ENCODE measurements around the gene MIEF2.

MIEF2 gene

DNA sequence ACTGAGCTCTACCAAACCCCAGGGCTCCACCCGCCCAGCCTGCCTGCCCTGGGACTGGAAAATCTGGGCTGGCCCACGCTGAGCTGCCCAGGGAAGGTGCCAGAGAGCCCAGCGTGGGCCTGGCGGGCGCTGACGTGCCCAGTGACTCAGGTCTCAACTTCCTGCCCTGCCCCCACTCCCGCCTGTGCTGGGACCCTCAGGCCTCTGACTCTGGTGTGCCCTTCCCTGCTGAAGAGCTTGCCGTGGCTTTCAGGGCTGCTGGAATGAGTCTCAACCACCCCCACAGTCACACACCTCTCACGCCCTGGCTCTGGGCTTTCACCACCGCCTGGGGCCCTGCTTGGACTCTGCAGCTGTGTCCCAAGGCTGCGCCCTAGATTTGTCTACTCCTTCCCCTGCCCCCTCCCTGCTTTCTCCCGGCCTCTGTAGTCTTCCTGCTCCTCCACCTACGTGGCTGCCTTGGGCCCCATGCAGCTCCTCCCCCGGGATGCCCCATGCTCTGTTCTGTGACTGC is 24.7 kb upstream of the MIEF2 start:
- in situ Hi-C loops (cut with MboI; ENCODE audit: low sequenced_read_pairs), result no loop called here

DNA sequence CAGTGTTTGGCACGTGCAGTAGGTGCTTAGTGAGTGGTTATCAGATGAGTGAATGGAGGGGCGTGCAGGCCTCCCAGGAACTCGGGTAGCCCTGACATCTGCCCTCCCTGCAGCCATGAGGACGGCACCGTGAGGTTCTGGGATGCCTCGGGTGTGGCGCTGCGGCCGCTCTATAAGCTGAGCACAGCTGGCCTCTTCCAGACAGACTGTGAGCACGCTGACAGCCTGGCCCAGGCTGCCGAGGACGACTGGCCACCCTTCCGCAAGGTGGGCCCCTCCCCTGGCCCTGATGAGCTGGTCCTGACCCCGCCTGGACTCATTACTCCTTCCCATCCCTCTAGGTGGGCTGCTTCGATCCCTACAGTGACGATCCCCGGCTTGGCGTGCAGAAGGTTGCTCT is 24.0 kb upstream of the MIEF2 start:
- in situ Hi-C loops (cut with MboI; ENCODE audit: low sequenced_read_pairs), result no loop called here

GRCh38 chr17:18237461-18237860 is 23.0 kb upstream of the MIEF2 start:
- in situ Hi-C loops (cut with MboI; ENCODE audit: low sequenced_read_pairs), result no loop called here

GRCh38 chr17:18238299-18238698 is 22.2 kb upstream of the MIEF2 start:
- in situ Hi-C loops (cut with MboI; ENCODE audit: low sequenced_read_pairs), result no loop called here

DNA sequence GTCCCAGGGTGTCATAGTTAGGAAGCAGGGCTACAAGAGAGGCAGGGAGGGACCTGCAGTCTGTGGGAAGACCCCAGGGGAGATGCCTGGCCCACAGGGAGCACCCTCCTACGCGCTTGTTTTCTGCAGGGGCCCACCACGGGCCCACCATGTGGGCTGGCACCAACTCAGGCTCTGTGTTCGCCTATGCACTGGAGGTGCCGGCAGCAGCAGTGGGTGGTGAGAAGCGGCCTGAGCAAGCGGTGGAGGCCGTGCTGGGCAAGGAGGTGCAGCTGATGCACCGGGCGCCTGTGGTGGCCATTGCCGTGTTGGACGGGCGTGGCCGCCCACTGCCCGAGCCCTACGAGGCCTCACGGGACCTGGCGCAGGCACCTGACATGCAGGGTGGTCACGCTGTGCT is 20.0 kb upstream of the MIEF2 start:
- in situ Hi-C loops (cut with MboI; ENCODE audit: low sequenced_read_pairs), result no loop called here

- in situ Hi-C loops (cut with MboI; ENCODE audit: low sequenced_read_pairs), result no loop called here
Observed at GRCh38 chr17:18241229-18241871, 19.1 kb upstream of the MIEF2 start.

DNA sequence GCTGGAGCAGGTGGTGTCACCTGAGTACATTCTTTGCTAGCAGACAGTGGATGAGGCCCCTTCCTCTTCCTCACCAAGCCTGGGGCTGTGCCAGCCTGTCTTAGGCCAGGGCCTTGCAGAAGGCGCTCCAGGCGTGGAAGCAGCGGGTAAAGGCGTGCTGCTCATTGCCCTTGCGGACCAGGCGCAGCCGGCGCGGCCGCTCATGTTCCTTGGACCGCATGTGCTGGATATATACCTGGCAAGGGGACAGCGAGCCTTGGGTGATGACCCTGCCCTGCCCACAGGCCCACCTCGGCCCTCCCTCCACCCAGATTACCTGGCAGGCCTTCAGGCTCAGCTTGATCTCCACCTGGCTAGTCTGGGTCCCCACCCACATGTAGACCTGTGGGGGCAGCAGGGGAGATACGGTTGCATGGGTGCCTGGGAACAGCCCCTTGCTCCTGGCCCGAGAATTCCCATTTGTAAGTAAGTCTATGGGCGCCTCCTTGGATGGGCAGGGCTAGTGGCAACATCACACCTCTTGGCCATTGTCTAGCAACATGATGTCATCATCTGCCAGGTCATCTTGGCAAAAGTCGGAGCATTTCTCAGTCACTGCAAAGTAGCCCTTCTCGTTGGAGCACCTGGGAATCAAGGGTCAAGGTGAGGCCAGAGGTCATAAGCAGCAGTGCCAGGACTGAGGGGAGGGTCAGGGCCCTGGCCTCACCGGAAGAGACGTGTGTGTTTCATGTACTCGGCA is 15.3 kb upstream of the MIEF2 start:
- in situ Hi-C loops (cut with MboI; ENCODE audit: low sequenced_read_pairs), result no loop called here

DNA sequence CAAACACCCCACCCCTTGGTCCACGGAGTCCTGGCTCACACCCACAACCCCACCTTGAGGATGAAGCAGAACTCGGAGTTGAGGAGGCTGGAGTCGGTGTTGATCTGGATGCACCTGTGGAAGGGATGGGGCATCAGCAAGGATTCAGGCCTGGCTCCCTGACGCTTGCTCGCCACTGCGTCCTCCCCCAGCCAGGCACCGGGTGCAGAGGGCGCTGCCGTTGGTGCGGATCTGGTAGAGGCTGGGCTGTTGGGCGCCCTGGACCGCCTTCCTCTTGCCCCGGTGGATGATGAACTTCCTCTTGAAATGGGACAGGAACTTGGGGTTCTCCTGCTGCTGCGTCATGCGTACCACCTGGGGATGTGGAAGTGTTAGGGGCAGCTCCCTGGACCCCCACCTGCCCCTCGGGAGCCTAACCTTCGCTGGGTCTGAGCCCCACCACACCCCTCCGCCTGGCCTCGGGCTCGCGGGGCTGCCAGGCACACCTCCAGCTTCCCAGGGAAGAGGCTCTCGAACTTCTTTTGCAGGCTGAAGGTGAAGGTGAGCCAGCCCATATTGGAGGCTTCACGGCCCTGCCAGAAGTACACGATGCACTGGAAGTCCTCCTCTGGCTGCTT is 14.2 kb upstream of the MIEF2 start:
- in situ Hi-C loops (cut with MboI; ENCODE audit: low sequenced_read_pairs), result no loop called here

GRCh38 chr17:18246880-18247612 is 13.4 kb upstream of the MIEF2 start:
- in situ Hi-C loops (cut with MboI; ENCODE audit: low sequenced_read_pairs), result no loop called here

DNA sequence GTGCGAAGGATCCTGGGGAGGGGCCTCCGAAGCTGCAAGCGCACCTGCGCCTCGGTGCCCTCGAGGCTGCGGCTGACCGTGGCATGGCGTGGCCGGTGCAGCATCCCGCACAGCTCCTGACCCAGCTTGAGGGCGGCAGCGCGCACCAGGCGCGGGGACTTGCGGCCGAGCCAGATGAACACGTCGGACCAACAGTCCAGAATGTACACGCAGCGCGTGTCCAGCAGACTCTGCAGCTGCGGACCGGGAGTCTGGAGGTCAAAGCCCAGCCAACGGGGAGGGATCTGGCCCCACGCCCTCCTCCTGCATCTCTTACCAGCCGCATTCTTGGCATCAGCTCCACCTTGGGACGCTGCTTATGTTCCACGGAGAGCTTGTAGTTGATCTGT is 12.9 kb upstream of the MIEF2 start:
- in situ Hi-C loops (cut with MboI; ENCODE audit: low sequenced_read_pairs), result no loop called here

DNA sequence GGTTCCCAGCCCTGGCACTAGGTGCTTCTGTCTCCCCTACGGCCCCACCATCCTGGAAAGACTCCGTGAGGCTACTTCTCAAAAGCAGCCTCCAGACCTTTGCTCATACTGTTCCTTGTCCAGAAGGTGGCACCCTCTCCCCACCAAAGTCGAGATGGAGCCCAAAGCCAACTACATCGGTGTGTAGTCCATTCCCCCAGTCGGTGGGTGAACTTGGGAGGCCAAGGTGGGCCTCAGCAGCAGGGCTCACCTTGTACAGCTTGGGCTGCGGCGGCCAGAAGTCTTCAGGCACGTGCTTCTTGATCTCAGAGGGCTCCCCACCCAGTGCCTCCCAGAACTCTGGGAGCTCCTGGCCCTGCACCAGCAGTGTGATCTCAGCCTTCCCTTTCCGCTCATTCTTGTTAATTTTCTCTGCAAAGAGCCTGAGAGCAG is 12.1 kb upstream of the MIEF2 start:
- in situ Hi-C loops (cut with MboI; ENCODE audit: low sequenced_read_pairs), result no loop called here

DNA sequence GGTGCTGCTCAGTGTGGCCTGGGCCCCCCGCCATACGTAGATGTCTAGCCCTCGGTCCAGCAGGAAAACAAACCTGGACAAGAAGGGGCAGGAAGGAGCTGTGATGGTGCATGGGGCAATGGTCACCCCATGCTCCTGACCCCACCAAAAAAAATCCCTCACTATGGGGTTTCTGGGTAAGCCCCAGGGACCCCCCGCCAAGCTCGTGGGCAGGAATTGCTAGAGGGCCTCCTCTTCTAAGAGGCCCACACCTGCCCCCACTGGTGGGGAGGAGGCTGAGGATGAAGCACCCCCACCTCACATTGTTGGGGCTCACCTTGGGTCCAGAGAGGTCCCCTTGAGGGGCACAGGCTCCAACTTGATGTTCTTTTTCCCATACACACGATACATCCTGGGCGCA is 11.7 kb upstream of the MIEF2 start:
- in situ Hi-C loops (cut with MboI; ENCODE audit: low sequenced_read_pairs), result no loop called here

DNA sequence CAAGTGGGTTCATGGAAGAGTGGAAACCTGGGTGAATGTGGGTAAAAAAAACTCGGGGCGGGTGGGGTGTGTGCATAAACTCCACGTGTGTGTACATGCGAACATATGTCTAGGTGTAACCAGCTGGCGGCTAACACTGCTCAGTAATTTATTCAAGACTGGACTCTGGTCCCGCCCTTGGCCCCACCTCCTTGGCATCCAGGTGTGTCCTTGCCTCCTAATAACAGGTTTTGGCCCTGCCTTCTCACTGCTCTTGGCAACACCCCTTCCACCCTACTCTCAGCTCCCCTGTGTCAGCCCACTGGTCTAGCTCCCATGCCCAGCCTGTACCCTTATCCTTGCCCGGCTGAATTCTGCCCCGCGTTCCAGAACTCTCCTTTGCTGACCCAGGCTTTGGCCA is 10.2 kb upstream of the MIEF2 start:
- in situ Hi-C loops (cut with MboI; ENCODE audit: low sequenced_read_pairs), result no loop called here

- in situ Hi-C loops (cut with MboI; ENCODE audit: low sequenced_read_pairs), result no loop called here
Observed at GRCh38 chr17:18250708-18251107, 9.8 kb upstream of the MIEF2 start.

GRCh38 chr17:18251204-18251603 is 9.3 kb upstream of the MIEF2 start:
- in situ Hi-C loops (cut with MboI; ENCODE audit: low sequenced_read_pairs), result no loop called here

- in situ Hi-C loops (cut with MboI; ENCODE audit: low sequenced_read_pairs), result no loop called here
Observed at GRCh38 chr17:18252160-18252559, 8.3 kb upstream of the MIEF2 start.

DNA sequence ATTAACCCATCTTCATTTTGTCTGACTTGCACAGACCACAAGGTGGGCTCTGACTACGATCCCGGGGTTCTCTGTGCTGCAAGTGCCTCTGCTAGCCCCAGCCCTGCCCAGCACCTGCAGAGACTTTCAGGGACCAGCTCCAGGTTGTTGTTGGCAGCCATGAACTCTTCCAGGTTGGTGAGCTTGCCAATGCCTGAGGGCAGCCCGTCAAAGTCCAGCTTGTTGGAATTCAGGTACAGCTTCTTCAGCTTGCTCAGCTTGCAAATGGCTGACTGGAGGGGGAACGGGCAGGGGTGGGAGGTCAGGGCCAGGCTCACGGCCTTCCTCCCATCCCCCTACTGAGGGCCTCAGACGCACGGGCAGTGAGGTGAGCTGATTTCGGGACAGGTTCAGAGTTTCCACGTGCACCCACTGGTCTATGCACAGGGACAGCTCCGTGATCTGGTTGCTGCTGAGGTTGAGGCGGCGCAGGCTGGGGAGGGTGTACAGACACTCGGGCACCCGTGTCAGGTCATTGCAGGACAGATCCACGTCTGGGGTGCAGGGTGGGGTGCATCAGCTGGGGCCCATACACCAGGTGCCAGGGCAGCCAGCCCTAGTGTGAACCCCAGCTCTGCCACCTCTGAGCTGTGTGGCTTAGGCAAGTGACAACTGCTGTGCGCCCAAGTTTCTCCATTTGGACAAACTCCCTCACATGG is 7.1 kb upstream of the MIEF2 start:
- in situ Hi-C loops (cut with MboI; ENCODE audit: low sequenced_read_pairs), result no loop called here

DNA sequence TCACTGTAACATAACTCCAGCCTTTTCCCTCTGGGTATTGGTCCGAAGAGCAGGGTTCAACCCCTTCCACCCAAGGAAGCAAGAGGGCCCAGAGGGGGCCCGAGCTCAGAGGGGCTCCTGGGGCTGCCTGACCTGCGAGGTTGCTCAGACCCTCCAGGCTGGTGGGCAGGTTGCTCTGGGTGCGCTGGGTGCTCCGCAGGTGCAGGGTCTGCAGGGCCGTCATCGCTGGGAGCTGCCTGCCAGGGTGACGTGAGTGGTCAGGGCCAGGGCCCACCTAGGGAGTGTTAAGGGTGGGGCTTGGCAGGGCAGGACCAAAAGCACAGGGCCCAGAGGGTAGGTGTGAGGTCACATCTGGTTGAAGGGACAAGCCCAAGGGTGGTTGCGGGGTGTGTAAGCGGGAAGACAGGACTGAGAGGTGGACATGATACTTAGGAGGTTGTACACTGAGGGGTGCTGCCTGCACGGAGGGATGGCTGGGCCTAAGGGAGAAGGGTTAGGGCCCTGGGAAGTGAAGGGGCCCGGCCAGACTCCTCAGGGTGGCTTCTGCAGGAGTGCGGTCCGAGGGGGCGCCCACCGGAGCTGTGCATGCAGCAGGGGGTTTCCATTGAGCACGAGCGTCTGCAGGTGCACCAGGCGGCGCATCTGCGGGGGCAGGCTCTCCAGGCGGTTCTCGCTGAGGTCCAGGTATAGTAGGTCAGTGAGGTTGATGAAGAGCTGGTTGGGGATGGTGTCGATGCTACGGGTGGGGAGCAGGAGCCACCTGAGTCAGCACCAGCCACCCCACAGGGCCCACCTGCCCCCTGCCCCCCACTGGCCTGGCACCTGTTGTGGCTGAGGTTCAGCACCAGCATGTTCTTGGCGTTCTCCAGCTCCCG is 6.3 kb upstream of the MIEF2 start:
- in situ Hi-C loops (cut with MboI; ENCODE audit: low sequenced_read_pairs), result no loop called here

DNA sequence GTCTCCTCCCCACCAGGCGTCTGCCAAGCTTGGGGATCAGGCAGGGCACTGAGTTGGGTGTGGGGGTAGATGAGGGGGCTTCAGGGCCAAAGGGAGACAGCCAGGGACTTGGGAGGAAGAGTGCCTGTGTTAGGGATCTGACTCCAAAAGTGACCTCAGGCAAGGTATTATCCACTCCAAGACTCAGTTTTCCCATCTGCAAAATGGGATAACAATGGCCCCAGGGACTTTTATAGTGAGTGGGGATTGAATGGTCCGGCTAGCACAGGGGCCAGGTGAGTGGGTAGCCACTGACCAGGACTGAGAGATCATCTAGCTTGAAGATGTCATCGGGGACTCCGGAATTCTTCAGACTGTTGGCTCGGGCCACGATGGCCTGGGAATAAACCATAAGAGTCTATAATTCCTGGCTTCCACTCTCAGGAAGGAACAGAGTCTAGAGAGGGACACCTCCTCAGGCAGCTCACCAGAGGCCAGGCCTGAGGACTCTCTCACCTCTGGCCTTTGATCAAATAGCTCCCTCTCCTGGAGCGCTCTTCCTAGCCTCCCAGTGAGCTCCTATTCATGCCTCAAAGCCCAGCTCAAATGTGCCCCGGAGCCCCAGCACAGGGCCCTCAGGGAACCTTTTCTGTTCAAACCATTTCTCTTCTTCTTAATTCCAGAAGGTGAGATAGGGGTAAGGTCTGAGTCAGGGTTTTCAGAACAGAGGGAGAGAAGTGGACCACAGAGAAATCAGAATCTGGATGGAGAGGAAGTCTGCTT is 5.4 kb upstream of the MIEF2 start:
- in situ Hi-C loops (cut with MboI; ENCODE audit: low sequenced_read_pairs), result no loop called here

Data from HL-60/S4 treated with phorbol 12-myristate 13-acetate at 8.2 ng/mL for 4 days and 3 days (cell line).